Measurements from ENCODE around the gene MGAT4B. TPM values are rescaled to one million over a fixed set of nuclear protein-coding genes. Genes with fewer than 3 reads are reported as not detected.

The MGAT4B gene
- total RNA-seq, 1 donor from 2014 or later = 207 TPM

- intact Hi-C loops (cut with DNase I) = no loop called here
- H3K4me3 ChIP-seq = no peak overlapping the region
- peaks cover 78 to 87% of the 10 kb centered on the region in 2 donors for H3K36me3 ChIP-seq
- H3K4me1 ChIP-seq = no peaks in the 10 kb centered on the region
- TF ChIP-seq CTCF (IDR thresholded peaks at IDR 0.05) = no peak
- H3K27ac ChIP-seq = no peak overlapping the region
- no peaks in the 10 kb centered on the region for H3K9me3 ChIP-seq
- DNase-seq (ENCODE audit: low spot score in 2 of 2) = no peak
- H3K27me3 ChIP-seq = no peaks in the 10 kb centered on the region
Measured at GRCh38 chr5:179773686-179774040, 33.0 kb downstream of the MGAT4B start.

GRCh38 chr5:179772351-179772750 lies 34.3 kb downstream of the MGAT4B start:
- no peak overlapping the region for H3K4me3 ChIP-seq
- no peak overlapping the region for H3K27ac ChIP-seq
- H3K4me1 ChIP-seq = no peaks in the 10 kb centered on the region
- DNase-seq (ENCODE audit: low spot score in 2 of 2) = no peak
- no peaks in the 10 kb centered on the region for H3K27me3 ChIP-seq
- no peaks in the 10 kb centered on the region for H3K9me3 ChIP-seq
- intact Hi-C loops (cut with DNase I) = no loop called here
- peaks cover 81 to 83% of the 10 kb centered on the region in 2 donors for H3K36me3 ChIP-seq
- no peak for TF ChIP-seq CTCF (IDR thresholded peaks at IDR 0.05)

GRCh38 chr5:179771311-179771895 lies 35.3 kb downstream of the MGAT4B start:
- peaks cover 78 to 81% of the 10 kb centered on the region in 2 donors for H3K36me3 ChIP-seq
- no peaks in the 10 kb centered on the region for H3K27me3 ChIP-seq
- H3K4me1 ChIP-seq = peaks cover 2 to 5% of the 10 kb centered on the region in 2 donors
- TF ChIP-seq CTCF (IDR thresholded peaks at IDR 0.05) = no peak
- no peaks in the 10 kb centered on the region for H3K9me3 ChIP-seq
- no peak for DNase-seq (ENCODE audit: low spot score in 2 of 2)
- no peak overlapping the region for H3K4me3 ChIP-seq
- H3K27ac ChIP-seq = no peak overlapping the region
- intact Hi-C loops (cut with DNase I) = no loop called here

- intact Hi-C loops (cut with DNase I) = no loop called here
- Histone ChIP-seq H3K27ac (no peak overlapping the region), H3K4me1 (peaks cover 14 to 18% of the 10 kb centered on the region in 2 donors), H3K36me3 (peaks cover 70 to 72% of the 10 kb centered on the region in 2 donors), H3K4me3 (no peak overlapping the region), H3K27me3 (no peaks in the 10 kb centered on the region), H3K9me3 (no peaks in the 10 kb centered on the region)
- no peak for DNase-seq (ENCODE audit: low spot score in 2 of 2)
- TF ChIP-seq CTCF (IDR thresholded peaks at IDR 0.05) = no peak
Measured at GRCh38 chr5:179769796-179770195, 36.9 kb downstream of the MGAT4B start.

- Histone ChIP-seq H3K27me3 (no peaks in the 10 kb centered on the region), H3K36me3 (peaks cover 65 to 67% of the 10 kb centered on the region in 2 donors), H3K27ac (no peak overlapping the region), H3K4me3 (no peak overlapping the region), H3K9me3 (no peaks in the 10 kb centered on the region), H3K4me1 (peaks cover 14 to 24% of the 10 kb centered on the region in 2 donors)
- DNase-seq (ENCODE audit: low spot score in 2 of 2) = no peak
- no peak for TF ChIP-seq CTCF (IDR thresholded peaks at IDR 0.05)
- intact Hi-C loops (cut with DNase I) = no loop called here
Measured at GRCh38 chr5:179769271-179769670, 37.4 kb downstream of the MGAT4B start.
